ENCODE data around the gene ATE1. TPM values are rescaled to one million over a fixed set of nuclear protein-coding genes. Genes with fewer than 3 reads are reported as not detected.

The ATE1 gene
- total and polyA plus RNA-seq, 9 donors, result 13.8 to 29.4 (median 20.0) TPM

DNA sequence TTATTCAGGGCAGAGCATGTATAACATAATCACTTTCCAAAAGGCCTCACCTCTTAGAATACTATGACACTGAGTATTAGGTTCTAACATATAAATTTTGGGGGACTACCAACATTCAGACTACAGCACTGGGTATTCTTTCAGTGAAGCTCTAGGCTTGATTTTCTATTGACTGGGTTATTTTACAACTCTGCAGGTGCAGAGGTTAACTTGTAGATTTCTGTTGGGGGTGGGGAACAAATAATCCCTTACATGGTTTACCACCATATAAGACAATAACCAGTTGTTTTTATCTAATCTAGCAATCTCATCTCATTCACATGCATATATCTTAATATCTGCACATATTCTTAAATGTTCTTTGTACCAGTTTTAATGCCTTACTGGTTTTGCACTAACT is 73.9 kb downstream of the ATE1 start:
- peaks cover 21% of the 10 kb centered on the region for H3K36me3 ChIP-seq (ENCODE audit: control insufficient read depth, insufficient read depth, low read length)

DNA sequence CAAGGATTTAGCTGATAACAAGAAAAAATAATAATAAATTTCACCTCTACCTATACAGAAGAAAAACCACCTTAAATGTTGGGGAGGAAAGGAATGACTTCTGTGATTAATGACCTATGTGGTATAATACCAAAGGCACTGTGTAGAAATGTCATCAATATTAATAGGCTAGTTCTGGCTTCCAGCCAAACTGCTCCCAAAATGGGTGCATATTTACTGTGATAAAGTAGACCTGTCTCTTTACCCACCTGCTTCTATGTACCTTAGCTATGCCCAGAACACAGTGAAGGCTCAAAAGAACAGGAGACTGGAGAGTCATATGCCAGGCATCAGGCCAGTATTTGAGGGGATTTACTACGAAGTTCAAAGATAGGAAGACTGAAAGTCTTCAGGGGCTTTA is 76.0 kb downstream of the ATE1 start:
- WGBS (ENCODE audit: insufficient coverage), result no CpG with 5 or more reads among the region's 1 CpG
- no peaks in the 10 kb centered on the region for H3K9me3 ChIP-seq (replicated peaks; ENCODE audit: control insufficient read depth, low read depth, low read length)
- no peak overlapping the region for H3K27ac ChIP-seq (ENCODE audit: low read length)
- H3K36me3 ChIP-seq (ENCODE audit: control insufficient read depth, insufficient read depth, low read length), result peaks cover 18% of the 10 kb centered on the region
- DNase-seq, result no peak
- no peak overlapping the region for H3K4me3 ChIP-seq (ENCODE audit: low read length)
- H3K4me1 ChIP-seq (ENCODE audit: control insufficient read depth, insufficient read depth, low read length), result no peaks in the 10 kb centered on the region
- no peaks in the 10 kb centered on the region for H3K27me3 ChIP-seq (ENCODE audit: control insufficient read depth, insufficient read depth, low read length)

More for the DNA sequence above, 73.9 kb downstream of the ATE1 start:
- H3K27ac ChIP-seq (ENCODE audit: low read length), result no peak overlapping the region
- no peak for DNase-seq
- no peak overlapping the region for H3K4me3 ChIP-seq (ENCODE audit: low read length)
- no peaks in the 10 kb centered on the region for H3K27me3 ChIP-seq (ENCODE audit: control insufficient read depth, insufficient read depth, low read length)
- no peaks in the 10 kb centered on the region for H3K4me1 ChIP-seq (ENCODE audit: control insufficient read depth, insufficient read depth, low read length)
- no peaks in the 10 kb centered on the region for H3K9me3 ChIP-seq (replicated peaks; ENCODE audit: control insufficient read depth, low read depth, low read length)

DNA sequence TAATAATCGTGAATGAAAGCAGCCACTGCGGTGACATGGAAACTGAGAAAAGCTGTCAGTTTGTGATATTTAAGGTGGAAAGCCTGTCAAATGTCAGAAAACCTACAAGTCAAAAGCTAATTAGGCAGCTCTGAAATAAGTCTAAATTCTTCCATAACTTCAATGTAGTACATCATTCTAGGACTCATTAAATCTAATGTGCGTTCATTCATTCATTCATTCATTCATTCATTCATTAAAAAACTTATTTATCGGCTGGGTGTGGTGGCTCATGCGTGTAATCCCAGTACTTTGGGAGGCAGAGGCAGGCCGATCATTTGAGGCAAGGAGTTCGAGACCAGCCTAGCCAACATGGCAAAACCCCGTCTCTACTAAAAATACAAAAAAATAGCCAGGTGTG is 79.7 kb downstream of the ATE1 start:
- peaks cover 12% of the 10 kb centered on the region for H3K36me3 ChIP-seq (ENCODE audit: control insufficient read depth, insufficient read depth, low read length)
- WGBS (ENCODE audit: insufficient coverage), result no CpG with 5 or more reads among the region's 8 CpGs

DNA sequence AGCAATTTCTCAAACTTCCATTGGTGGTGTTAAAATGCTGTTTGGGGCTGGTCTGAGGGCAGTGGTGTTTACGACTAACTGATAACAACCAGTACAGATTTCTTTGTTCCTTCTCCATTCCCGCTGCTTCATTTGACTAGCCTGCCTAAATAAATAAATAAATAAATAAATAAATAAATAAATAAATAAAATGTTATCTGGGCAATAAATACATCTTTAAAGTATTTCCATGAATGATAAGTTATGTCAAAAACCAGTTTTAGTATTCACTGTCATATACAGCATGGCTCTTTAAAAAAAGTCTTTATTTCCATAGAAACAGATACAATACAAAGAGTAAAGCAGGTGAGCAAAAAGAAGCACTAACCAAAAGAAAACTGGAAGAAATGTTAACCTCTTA is 81.3 kb downstream of the ATE1 start:
- Histone ChIP-seq H3K4me1 (ENCODE audit: control insufficient read depth, insufficient read depth, low read length) (no peaks in the 10 kb centered on the region), H3K27ac (ENCODE audit: low read length) (no peak overlapping the region), H3K27me3 (ENCODE audit: control insufficient read depth, insufficient read depth, low read length) (no peaks in the 10 kb centered on the region), H3K9me3 (replicated peaks; ENCODE audit: control insufficient read depth, low read depth, low read length) (peaks cover 4% of the 10 kb centered on the region), H3K36me3 (ENCODE audit: control insufficient read depth, insufficient read depth, low read length) (peaks cover 12% of the 10 kb centered on the region), H3K4me3 (ENCODE audit: low read length) (no peak overlapping the region)
- no peak for DNase-seq
- WGBS (ENCODE audit: insufficient coverage), result no CpG with 5 or more reads among the region's 2 CpGs

More for the DNA sequence above, 79.7 kb downstream of the ATE1 start:
- Histone ChIP-seq H3K4me1 (ENCODE audit: control insufficient read depth, insufficient read depth, low read length) (no peaks in the 10 kb centered on the region), H3K27me3 (ENCODE audit: control insufficient read depth, insufficient read depth, low read length) (no peaks in the 10 kb centered on the region), H3K9me3 (replicated peaks; ENCODE audit: control insufficient read depth, low read depth, low read length) (peaks cover 4% of the 10 kb centered on the region), H3K27ac (ENCODE audit: low read length) (no peak overlapping the region), H3K4me3 (ENCODE audit: low read length) (no peak overlapping the region)
- no peak for DNase-seq

DNA sequence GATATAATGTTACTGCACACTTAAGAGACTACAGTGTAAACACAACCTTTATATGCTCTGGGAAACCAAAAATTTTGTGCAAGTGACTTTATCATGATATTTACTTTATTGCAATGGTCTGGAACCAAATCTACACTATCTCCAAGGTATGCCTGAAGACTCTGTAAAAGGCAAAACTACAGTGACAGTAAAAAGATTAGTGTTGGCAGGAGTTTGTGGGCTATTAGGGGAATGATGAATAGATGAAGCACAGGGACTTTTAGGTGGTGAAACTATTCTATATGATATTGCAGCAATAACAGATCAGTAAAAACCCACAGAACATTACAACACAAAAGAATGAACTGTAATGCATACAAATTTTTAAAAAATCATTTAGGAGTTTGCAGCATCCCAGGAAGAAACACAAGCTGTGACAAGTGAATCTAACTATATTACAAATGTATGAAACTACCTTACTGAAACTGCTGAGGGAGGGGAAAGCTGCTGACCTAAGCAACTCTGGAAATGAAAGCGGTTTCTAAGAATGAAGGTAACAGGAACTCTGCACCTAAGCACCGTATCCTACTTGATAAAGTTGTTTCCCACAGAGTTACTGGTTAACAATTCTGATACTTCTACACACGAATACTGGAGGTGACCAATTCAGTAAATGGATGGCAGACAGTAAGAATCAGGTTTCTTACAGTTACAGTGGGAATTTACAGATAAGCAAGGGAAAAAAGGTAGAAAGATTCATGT is 82.6 kb downstream of the ATE1 start:
- Histone ChIP-seq H3K4me3 (ENCODE audit: low read length) (no peak overlapping the region), H3K27ac (ENCODE audit: low read length) (no peak overlapping the region), H3K27me3 (ENCODE audit: control insufficient read depth, insufficient read depth, low read length) (no peaks in the 10 kb centered on the region), H3K4me1 (ENCODE audit: control insufficient read depth, insufficient read depth, low read length) (no peaks in the 10 kb centered on the region), H3K36me3 (ENCODE audit: control insufficient read depth, insufficient read depth, low read length) (peaks cover 6% of the 10 kb centered on the region), H3K9me3 (replicated peaks; ENCODE audit: control insufficient read depth, low read depth, low read length) (peaks cover 4% of the 10 kb centered on the region)
- WGBS (ENCODE audit: insufficient coverage), result no CpG with 5 or more reads among the region's 3 CpGs
- no peak for DNase-seq

DNA sequence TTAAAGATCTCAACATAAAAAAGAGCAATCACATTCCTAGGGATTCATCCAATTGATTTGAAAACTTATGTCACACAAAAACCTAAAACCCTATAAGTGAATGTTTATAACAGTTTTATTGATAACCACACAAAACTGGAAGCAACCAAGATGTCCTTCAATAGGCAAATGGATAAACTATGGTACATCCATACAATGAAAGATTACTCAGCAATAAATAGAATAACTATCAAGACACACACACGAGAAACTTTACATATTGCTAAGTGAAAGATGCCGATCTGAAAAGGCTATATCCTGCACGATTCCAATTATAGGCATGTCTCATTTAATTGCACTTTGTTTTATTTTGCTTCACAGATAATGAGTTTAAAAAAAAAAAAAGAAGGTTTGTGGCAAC is 83.3 kb downstream of the ATE1 start:
- Histone ChIP-seq H3K4me1 (ENCODE audit: control insufficient read depth, insufficient read depth, low read length) (no peaks in the 10 kb centered on the region), H3K27ac (ENCODE audit: low read length) (no peak overlapping the region), H3K36me3 (ENCODE audit: control insufficient read depth, insufficient read depth, low read length) (peaks cover 3% of the 10 kb centered on the region), H3K27me3 (ENCODE audit: control insufficient read depth, insufficient read depth, low read length) (no peaks in the 10 kb centered on the region), H3K4me3 (ENCODE audit: low read length) (no peak overlapping the region), H3K9me3 (replicated peaks; ENCODE audit: control insufficient read depth, low read depth, low read length) (peaks cover 4% of the 10 kb centered on the region)
- WGBS (ENCODE audit: insufficient coverage), result no CpG with 5 or more reads among the region's 3 CpGs
- DNase-seq, result no peak

DNA sequence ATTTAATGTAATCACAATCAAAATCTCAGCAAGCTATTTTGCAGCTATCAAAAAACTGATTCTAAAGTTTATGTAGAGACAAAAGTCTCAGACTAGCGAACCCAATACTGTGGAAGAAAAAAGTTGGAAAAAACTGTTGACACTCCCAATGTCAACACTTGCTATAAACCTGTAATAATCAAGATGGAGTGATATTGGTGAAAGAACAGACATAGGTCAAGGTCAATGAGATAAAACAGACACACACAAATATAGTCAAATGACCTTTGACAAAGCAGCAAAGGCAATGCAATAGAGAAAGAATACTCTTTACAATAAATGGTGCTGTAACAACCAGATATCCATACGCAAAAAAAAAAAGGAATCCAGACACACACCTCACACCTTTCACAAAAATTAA is 84.5 kb downstream of the ATE1 start:
- Histone ChIP-seq H3K27me3 (ENCODE audit: control insufficient read depth, insufficient read depth, low read length) (no peaks in the 10 kb centered on the region), H3K9me3 (replicated peaks; ENCODE audit: control insufficient read depth, low read depth, low read length) (peaks cover 4% of the 10 kb centered on the region), H3K27ac (ENCODE audit: low read length) (no peak overlapping the region), H3K36me3 (ENCODE audit: control insufficient read depth, insufficient read depth, low read length) (no peaks in the 10 kb centered on the region), H3K4me1 (ENCODE audit: control insufficient read depth, insufficient read depth, low read length) (no peaks in the 10 kb centered on the region), H3K4me3 (ENCODE audit: low read length) (no peak overlapping the region)
- WGBS (ENCODE audit: insufficient coverage), result no CpG with 5 or more reads among the region's 2 CpGs
- no peak for DNase-seq

DNA sequence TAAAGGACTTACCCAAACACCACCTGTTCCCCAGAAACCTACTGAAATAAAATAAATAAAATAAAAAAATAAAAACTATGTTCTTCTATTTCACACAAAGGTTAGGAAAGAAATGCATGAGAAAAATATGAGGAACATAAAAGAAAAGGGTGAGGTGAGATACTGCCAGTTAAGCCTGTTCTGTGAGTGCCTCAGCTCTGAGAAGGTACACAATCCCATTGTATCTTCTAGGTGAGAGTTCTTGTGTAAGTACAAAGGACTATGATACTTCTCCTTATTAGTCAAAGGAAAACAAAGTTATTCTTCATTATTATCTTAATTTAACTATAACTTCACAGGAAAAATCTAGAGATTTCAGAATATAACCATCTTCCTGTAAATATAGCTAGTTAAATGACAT is 86.0 kb downstream of the ATE1 start:
- Histone ChIP-seq H3K27me3 (ENCODE audit: control insufficient read depth, insufficient read depth, low read length) (no peaks in the 10 kb centered on the region), H3K36me3 (ENCODE audit: control insufficient read depth, insufficient read depth, low read length) (no peaks in the 10 kb centered on the region), H3K4me3 (ENCODE audit: low read length) (no peak overlapping the region), H3K27ac (ENCODE audit: low read length) (no peak overlapping the region), H3K4me1 (ENCODE audit: control insufficient read depth, insufficient read depth, low read length) (no peaks in the 10 kb centered on the region), H3K9me3 (replicated peaks; ENCODE audit: control insufficient read depth, low read depth, low read length) (peaks cover 4% of the 10 kb centered on the region)
- no peak for DNase-seq

DNA sequence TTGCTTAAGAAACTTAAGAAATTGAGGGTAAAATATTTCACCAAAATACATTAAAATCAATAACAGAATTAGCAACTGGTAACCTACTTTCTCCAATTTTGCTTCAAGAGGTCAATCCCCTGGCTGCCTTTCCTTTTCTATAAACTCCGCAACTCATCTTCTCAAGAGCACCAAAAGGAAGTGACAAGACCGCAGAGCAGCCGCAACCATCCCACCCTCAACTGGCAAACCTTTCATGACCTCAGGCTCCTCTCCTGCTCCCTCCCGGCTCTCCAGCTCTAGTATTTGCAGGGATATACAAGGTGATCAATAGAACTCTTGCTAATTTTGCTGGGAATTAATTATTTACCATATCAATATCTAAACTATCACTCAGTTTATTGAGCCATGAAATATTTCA is 88.9 kb downstream of the ATE1 start:
- DNase-seq, result no peak
- H3K36me3 ChIP-seq (ENCODE audit: control insufficient read depth, insufficient read depth, low read length), result peaks cover 5% of the 10 kb centered on the region
- WGBS (ENCODE audit: insufficient coverage), result 91% methylated on average over 1 of the region's 4 CpGs

DNA sequence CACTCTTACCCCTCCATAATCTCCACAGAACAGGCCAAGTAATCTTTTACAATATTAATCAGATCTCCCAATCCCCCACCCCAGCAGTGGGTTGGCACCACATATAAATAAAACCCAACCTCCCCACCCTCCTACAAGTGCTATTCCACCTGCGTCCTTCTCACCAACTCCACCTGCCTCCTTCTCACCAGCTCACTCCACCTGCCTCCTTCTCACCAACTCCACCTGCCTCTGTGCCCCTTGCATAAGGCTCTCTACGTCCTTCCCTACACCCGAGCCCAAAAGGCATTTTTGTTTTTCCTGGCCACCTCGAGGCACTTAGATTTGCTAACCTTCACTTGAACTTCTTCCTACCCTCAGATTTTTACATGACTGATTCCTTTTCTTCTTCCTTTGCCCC is 89.7 kb downstream of the ATE1 start:
- no peaks in the 10 kb centered on the region for H3K9me3 ChIP-seq (replicated peaks; ENCODE audit: control insufficient read depth, low read depth, low read length)
- 87% methylated on average over 3 of the region's 4 CpGs for WGBS (ENCODE audit: insufficient coverage)
- H3K4me3 ChIP-seq (ENCODE audit: low read length), result no peak overlapping the region
- H3K27ac ChIP-seq (ENCODE audit: low read length), result no peak overlapping the region
- no peaks in the 10 kb centered on the region for H3K27me3 ChIP-seq (ENCODE audit: control insufficient read depth, insufficient read depth, low read length)
- no peak for DNase-seq
- no peaks in the 10 kb centered on the region for H3K4me1 ChIP-seq (ENCODE audit: control insufficient read depth, insufficient read depth, low read length)
- H3K36me3 ChIP-seq (ENCODE audit: control insufficient read depth, insufficient read depth, low read length), result peaks cover 5% of the 10 kb centered on the region

More for the DNA sequence above, 88.9 kb downstream of the ATE1 start:
- H3K27me3 ChIP-seq (ENCODE audit: control insufficient read depth, insufficient read depth, low read length), result no peaks in the 10 kb centered on the region
- no peaks in the 10 kb centered on the region for H3K9me3 ChIP-seq (replicated peaks; ENCODE audit: control insufficient read depth, low read depth, low read length)
- no peak overlapping the region for H3K27ac ChIP-seq (ENCODE audit: low read length)
- H3K4me1 ChIP-seq (ENCODE audit: control insufficient read depth, insufficient read depth, low read length), result no peaks in the 10 kb centered on the region
- H3K4me3 ChIP-seq (ENCODE audit: low read length), result no peak overlapping the region

DNA sequence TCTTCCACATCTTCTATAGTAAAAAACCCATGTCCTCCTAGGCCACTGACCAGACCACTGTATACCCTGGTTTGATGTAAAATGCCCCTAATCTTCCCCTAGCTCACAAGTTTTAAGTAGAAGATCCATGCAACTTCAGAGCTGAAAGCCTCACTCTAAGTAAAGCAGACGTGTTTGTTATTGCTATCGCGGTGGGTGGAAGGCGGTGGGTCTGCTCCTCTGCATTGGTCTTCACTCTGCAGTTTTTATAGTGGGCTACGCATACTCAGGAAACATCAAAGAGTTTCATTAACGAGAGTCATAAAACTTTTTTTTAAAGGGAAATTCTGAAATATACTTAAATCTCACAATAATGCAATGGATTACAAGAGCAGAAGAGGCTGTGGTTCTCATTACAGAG is 91.7 kb downstream of the ATE1 start:
- no peak overlapping the region for H3K4me3 ChIP-seq (ENCODE audit: low read length)

More for the DNA sequence above, 91.7 kb downstream of the ATE1 start:
- no CpG with 5 or more reads among the region's 6 CpGs for WGBS (ENCODE audit: insufficient coverage)
- H3K9me3 ChIP-seq (replicated peaks; ENCODE audit: control insufficient read depth, low read depth, low read length), result no peaks in the 10 kb centered on the region
- H3K36me3 ChIP-seq (ENCODE audit: control insufficient read depth, insufficient read depth, low read length), result peaks cover 5% of the 10 kb centered on the region
- H3K27ac ChIP-seq (ENCODE audit: low read length), result no peak overlapping the region
- H3K27me3 ChIP-seq (ENCODE audit: control insufficient read depth, insufficient read depth, low read length), result no peaks in the 10 kb centered on the region
- DNase-seq, result no peak
- no peaks in the 10 kb centered on the region for H3K4me1 ChIP-seq (ENCODE audit: control insufficient read depth, insufficient read depth, low read length)

Data from muscle of leg (tissue), 11 donors.